ENCODE data around the gene PCSK1.
"Not testable (repeated sequence)": the region's sequence is repeated elsewhere in the genome, so short reads cannot be mapped to it uniquely, and the experiment has no call there.

The PCSK1 gene

GRCh38 chr5:96370976-96371375 is 62.1 kb downstream of the PCSK1 start:
- no peaks in the 10 kb centered on the region for H3K9me3 Mint-ChIP-seq (ENCODE audit: low read depth)
- H3K27me3 Mint-ChIP-seq = peaks cover 20% of the 10 kb centered on the region
- H3K4me1 Mint-ChIP-seq (ENCODE audit: low read depth) = peaks cover 4% of the 10 kb centered on the region
- no peak overlapping the region for H3K4me3 Mint-ChIP-seq
- H3K36me3 Mint-ChIP-seq = peaks cover 2% of the 10 kb centered on the region
- no peak overlapping the region for H3K27ac Mint-ChIP-seq

GRCh38 chr5:96367337-96367736 is 65.7 kb downstream of the PCSK1 start:
- H3K27ac Mint-ChIP-seq; H3K4me3 Mint-ChIP-seq; H3K36me3 Mint-ChIP-seq; H3K4me1 Mint-ChIP-seq (ENCODE audit: low read depth); H3K9me3 Mint-ChIP-seq (ENCODE audit: low read depth): not testable (repeated sequence)
- H3K27me3 Mint-ChIP-seq = peaks cover 17% of the 10 kb centered on the region

GRCh38 chr5:96354237-96354636 is 78.8 kb downstream of the PCSK1 start:
- Mint-ChIP-seq H3K4me1 (ENCODE audit: low read depth) (no peaks in the 10 kb centered on the region), H3K9me3 (ENCODE audit: low read depth) (no peaks in the 10 kb centered on the region), H3K36me3 (no peaks in the 10 kb centered on the region), H3K27ac (no peak overlapping the region), H3K4me3 (no peak overlapping the region), H3K27me3 (peaks cover 5% of the 10 kb centered on the region)

GRCh38 chr5:96353220-96353619 is 79.8 kb downstream of the PCSK1 start:
- Mint-ChIP-seq H3K9me3 (ENCODE audit: low read depth) (no peaks in the 10 kb centered on the region), H3K27me3 (peaks cover 5% of the 10 kb centered on the region), H3K4me1 (ENCODE audit: low read depth) (no peaks in the 10 kb centered on the region), H3K4me3 (no peak overlapping the region), H3K27ac (no peak overlapping the region), H3K36me3 (no peaks in the 10 kb centered on the region)

GRCh38 chr5:96350678-96351077 is 82.4 kb downstream of the PCSK1 start:
- Mint-ChIP-seq H3K4me3 (no peak overlapping the region), H3K36me3 (no peaks in the 10 kb centered on the region), H3K27ac (no peak overlapping the region), H3K4me1 (ENCODE audit: low read depth) (peaks cover 4% of the 10 kb centered on the region), H3K9me3 (ENCODE audit: low read depth) (no peaks in the 10 kb centered on the region), H3K27me3 (peaks cover 4% of the 10 kb centered on the region)

GRCh38 chr5:96348536-96348935 is 84.5 kb downstream of the PCSK1 start:
- no peak overlapping the region for H3K27ac Mint-ChIP-seq
- H3K27me3 Mint-ChIP-seq = peaks cover 4% of the 10 kb centered on the region
- H3K36me3 Mint-ChIP-seq = no peaks in the 10 kb centered on the region
- peaks cover 22% of the 10 kb centered on the region for H3K4me1 Mint-ChIP-seq (ENCODE audit: low read depth)
- no peak overlapping the region for H3K4me3 Mint-ChIP-seq
- H3K9me3 Mint-ChIP-seq (ENCODE audit: low read depth) = no peaks in the 10 kb centered on the region

GRCh38 chr5:96347502-96348292 is 85.4 kb downstream of the PCSK1 start:
- peaks cover 5% of the 10 kb centered on the region for H3K27me3 Mint-ChIP-seq
- H3K27ac Mint-ChIP-seq = no peak overlapping the region
- no peaks in the 10 kb centered on the region for H3K9me3 Mint-ChIP-seq (ENCODE audit: low read depth)
- H3K4me3 Mint-ChIP-seq = no peak overlapping the region
- H3K4me1 Mint-ChIP-seq (ENCODE audit: low read depth) = peaks cover 22% of the 10 kb centered on the region
- no peaks in the 10 kb centered on the region for H3K36me3 Mint-ChIP-seq

- H3K4me3 Mint-ChIP-seq = peak overlapping the region; percentile 44
- H3K27me3 Mint-ChIP-seq = peaks cover 4% of the 10 kb centered on the region
- H3K4me1 Mint-ChIP-seq (ENCODE audit: low read depth) = peaks cover 22% of the 10 kb centered on the region
- H3K27ac Mint-ChIP-seq = peak overlapping the region; percentile 2
- H3K9me3 Mint-ChIP-seq (ENCODE audit: low read depth) = no peaks in the 10 kb centered on the region
- no peaks in the 10 kb centered on the region for H3K36me3 Mint-ChIP-seq
These were observed 88.1 kb downstream of the PCSK1 start for GRCh38 chr5:96344678-96345577.

GRCh38 chr5:96343094-96343493 is 90.0 kb downstream of the PCSK1 start:
- Mint-ChIP-seq H3K9me3 (ENCODE audit: low read depth) (no peaks in the 10 kb centered on the region), H3K4me1 (ENCODE audit: low read depth) (peaks cover 22% of the 10 kb centered on the region), H3K4me3 (no peak overlapping the region), H3K27me3 (peaks cover 8% of the 10 kb centered on the region), H3K36me3 (no peaks in the 10 kb centered on the region), H3K27ac (no peak overlapping the region)

- Mint-ChIP-seq H3K9me3 (ENCODE audit: low read depth) (no peaks in the 10 kb centered on the region), H3K27ac (no peak overlapping the region), H3K27me3 (peaks cover 8% of the 10 kb centered on the region), H3K4me1 (ENCODE audit: low read depth) (peaks cover 22% of the 10 kb centered on the region), H3K4me3 (no peak overlapping the region), H3K36me3 (no peaks in the 10 kb centered on the region)
These were observed 90.5 kb downstream of the PCSK1 start for GRCh38 chr5:96342581-96342980.
